ENCODE measurements around the gene UMAD1. TPM values are rescaled to one million over a fixed set of nuclear protein-coding genes. Genes with fewer than 3 reads are reported as not detected.

Gene UMAD1
- total and polyA plus RNA-seq, 2 of the 13 experiments (the other 11 are each of a cell fraction or from before 2014, with no cell fraction given): 16.8 to 17.6 TPM

GRCh38 chr7:7672545-7673239, 32.1 kb downstream of the UMAD1 start:
- no peak for ATAC-seq
- Histone ChIP-seq H3K36me3 (replicated peaks in 1 of 2; ENCODE audit: control insufficient read depth in 1 of 2, insufficient read depth in 2 of 2, low read length in 2 of 2) (peaks cover 2 to 9% of the 10 kb centered on the region in 2 experiments; a peak in 4 of 5 replicates), H3K27ac (ENCODE audit: extremely low read length, insufficient read depth, low read length) (no peak overlapping the region), H4K20me1 (ENCODE audit: insufficient read depth, low read length) (no peaks in the 10 kb centered on the region), H3K4me1 (ENCODE audit: insufficient read depth, low read length) (no peaks in the 10 kb centered on the region), H3K27me3 (ENCODE audit: control insufficient read depth in 1 of 2, insufficient read depth in 2 of 2, low read length in 2 of 2) (no peaks in the 10 kb centered on the region), H3K4me2 (ENCODE audit: low read depth, low read length) (no peak overlapping the region), H3K4me3 (replicated peaks in 1 of 3; ENCODE audit: insufficient read depth in 1 of 3, low read depth in 2 of 3, low read length in 3 of 3) (no peak overlapping the region), H2AFZ (ENCODE audit: low read length) (no peak overlapping the region), H3K9me3 (ENCODE audit: low read length) (no peaks in the 10 kb centered on the region), H3K9ac (ENCODE audit: insufficient read depth, low read depth, low read length) (no peak overlapping the region), H3K79me2 (ENCODE audit: insufficient read depth, low read length) (peaks cover 4% of the 10 kb centered on the region)
- no peak for DNase-seq (ENCODE audit: low spot score)
- WGBS (ENCODE audit: low lambda C conversion rate): 92% methylated on average over 6 of the region's 6 CpGs
- TF ChIP-seq PCBP1 (IDR thresholded peaks at IDR 0.05; ENCODE audit: borderline replicate concordance, low read depth, low read length) (no peak), TBL1XR1 (IDR thresholded peaks at IDR 0.05; ENCODE audit: borderline replicate concordance, low read length, partially characterized antibody) (no peak), TEAD2 (CRISPR knock-in tag; IDR thresholded peaks at IDR 0.05) (no peak), ZNF510 (CRISPR knock-in tag; IDR thresholded peaks at IDR 0.05; ENCODE audit: low read depth) (no peak), NR2F6 (IDR thresholded peaks at IDR 0.05) (no peak), NR2F6 (CRISPR knock-in tag; IDR thresholded peaks at IDR 0.05) (no peak), STAG1 (CRISPR knock-in tag; IDR thresholded peaks at IDR 0.05) (no peak), RFX1 (IDR thresholded peaks at IDR 0.05) (no peak), XBP1 (CRISPR knock-in tag; IDR thresholded peaks at IDR 0.05) (no peak), ZNF263 (CRISPR knock-in tag; IDR thresholded peaks at IDR 0.05) (no peak), ZNF367 (CRISPR knock-in tag; IDR thresholded peaks at IDR 0.05; ENCODE audit: borderline replicate concordance) (no peak), ZBTB10 (CRISPR knock-in tag; IDR thresholded peaks at IDR 0.05; ENCODE audit: borderline replicate concordance) (no peak), SP4 (CRISPR knock-in tag; IDR thresholded peaks at IDR 0.05) (no peak), ZNF33A (CRISPR knock-in tag; IDR thresholded peaks at IDR 0.05; ENCODE audit: borderline replicate concordance) (no peak), GLI4 (CRISPR knock-in tag; IDR thresholded peaks at IDR 0.05; ENCODE audit: borderline replicate concordance) (no peak), ZNF567 (CRISPR knock-in tag; IDR thresholded peaks at IDR 0.05; ENCODE audit: borderline replicate concordance) (no peak), POGZ (CRISPR knock-in tag; IDR thresholded peaks at IDR 0.05) (no peak), JARID2 (CRISPR knock-in tag; IDR thresholded peaks at IDR 0.05; ENCODE audit: insufficient replicate concordance) (no peak), ZNF10 (CRISPR knock-in tag; IDR thresholded peaks at IDR 0.05; ENCODE audit: borderline replicate concordance, low read depth) (no peak), ZNF703 (CRISPR knock-in tag; IDR thresholded peaks at IDR 0.05; ENCODE audit: borderline replicate concordance) (no peak)
- BruUV-seq (replicated peaks): no TSS peak
- ChIA-PET POLR2A (no interaction called here), CTCF (ENCODE audit: low intra/inter-chr PET ratio, low total read pairs) (no interaction called here)
- intact Hi-C loops (cut with micrococcal nuclease; ENCODE audit: unreplicated experiment): loop anchor here (10.0 kb wide), 1 partner anchor 242 kb away; no protein-coding TSS in a partner anchor
- in situ Hi-C loops (cut with HindIII; ENCODE audit: extremely low pct_ligation_motif_present, low pct_unique_long_range_greater_than_20kb): loop anchor here (25.0 kb wide), 1 partner anchor 540 kb away; no protein-coding TSS in a partner anchor
- no peak for FAIRE-seq
